ENCODE data around the gene TMEM167B.

DNA sequence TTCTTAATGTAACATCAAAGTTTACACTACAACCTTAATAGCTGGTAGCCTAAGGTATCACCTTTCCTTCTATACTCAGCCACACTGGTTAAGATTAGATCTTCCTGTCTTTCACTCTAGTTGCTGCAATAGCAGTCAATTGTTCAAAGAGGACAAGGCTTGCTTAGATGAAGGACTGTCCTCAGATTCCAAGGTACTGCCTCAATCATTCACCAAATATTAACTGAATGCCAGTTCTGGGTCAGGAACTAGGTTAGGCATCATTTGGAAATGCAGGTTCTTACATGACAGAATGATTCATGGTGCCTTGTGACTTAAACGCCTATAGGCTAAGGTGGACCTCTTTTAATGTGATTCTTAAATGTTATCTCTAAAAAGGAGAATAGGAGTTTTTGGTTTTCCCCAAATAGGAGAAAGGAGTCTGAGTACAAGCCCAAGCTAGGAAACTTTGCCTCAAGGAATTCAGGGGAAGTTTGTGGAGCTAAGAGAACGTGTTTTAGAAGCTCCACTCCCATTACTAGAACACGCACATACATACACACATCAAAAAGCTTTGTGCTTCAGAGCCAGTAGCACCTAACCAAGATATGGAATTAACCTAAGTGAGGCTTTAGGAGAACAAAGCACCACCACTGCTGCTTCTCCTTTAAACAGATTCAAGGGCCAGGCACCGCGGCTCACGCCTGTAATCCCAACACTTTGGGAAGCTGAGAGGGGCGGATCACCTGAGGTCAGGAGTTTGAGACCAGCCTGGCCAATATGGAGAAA, 40.2 kb upstream of the TMEM167B start:
- TF ChIP-seq, protein P1, sequence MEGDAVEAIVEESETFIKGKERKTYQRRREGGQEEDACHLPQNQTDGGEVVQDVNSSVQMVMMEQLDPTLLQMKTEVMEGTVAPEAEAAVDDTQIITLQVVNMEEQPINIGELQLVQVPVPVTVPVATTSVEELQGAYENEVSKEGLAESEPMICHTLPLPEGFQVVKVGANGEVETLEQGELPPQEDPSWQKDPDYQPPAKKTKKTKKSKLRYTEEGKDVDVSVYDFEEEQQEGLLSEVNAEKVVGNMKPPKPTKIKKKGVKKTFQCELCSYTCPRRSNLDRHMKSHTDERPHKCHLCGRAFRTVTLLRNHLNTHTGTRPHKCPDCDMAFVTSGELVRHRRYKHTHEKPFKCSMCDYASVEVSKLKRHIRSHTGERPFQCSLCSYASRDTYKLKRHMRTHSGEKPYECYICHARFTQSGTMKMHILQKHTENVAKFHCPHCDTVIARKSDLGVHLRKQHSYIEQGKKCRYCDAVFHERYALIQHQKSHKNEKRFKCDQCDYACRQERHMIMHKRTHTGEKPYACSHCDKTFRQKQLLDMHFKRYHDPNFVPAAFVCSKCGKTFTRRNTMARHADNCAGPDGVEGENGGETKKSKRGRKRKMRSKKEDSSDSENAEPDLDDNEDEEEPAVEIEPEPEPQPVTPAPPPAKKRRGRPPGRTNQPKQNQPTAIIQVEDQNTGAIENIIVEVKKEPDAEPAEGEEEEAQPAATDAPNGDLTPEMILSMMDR (IDR thresholded peaks at IDR 0.05; ENCODE audit: insufficient read depth, low read length, poor library complexity, severe bottlenecking): no peak
- no peak for TF ChIP-seq EZH2phosphoT487 (conservative IDR thresholded peaks at IDR 0.05; ENCODE audit: low read length)

All from SU-DHL-6 (cell line).